HCT116 (cell line): ENCODE data around the gene CAST. TPM values are rescaled to one million over a fixed set of nuclear protein-coding genes. Genes with fewer than 3 reads are reported as not detected.

ENCODE experiments used
- ATAC-seq: fragments of 200-7000 bp; cut with Tn5 transposase; 2 replicates; pipeline ENCODE4 v1.9.1; 2020; ENCODE audit warnings: mild to moderate bottlenecking, moderate library complexity
- BruUV-seq: library from RNA; stranded (reverse); fragments of 400-500 nt; replicated peaks from 2 replicates; lab custom pipeline; 2021; lab: Mats Ljungman, UMichigan
- CTCF ChIA-PET: fragments of 300-600 bp; sonication (Branson Sonifier 250); formaldehyde crosslinking; loops from one replicate; lab custom pipeline; 2021; ENCODE audit warnings: antibody characterized with exemption; lab: Charles Lee
- POLR2A ChIA-PET: fragments of 300-600, 350-600 bp; sonication (Branson Sonifier 250); formaldehyde crosslinking; loops from one replicate; lab custom pipeline; 2021; ENCODE audit warnings: antibody characterized with exemption; lab: Charles Lee
- RAD21 ChIA-PET, 2 experiments: fragments of 300-600 bp; sonication (Branson Sonifier 250); formaldehyde crosslinking; loops; one replicate each; lab custom pipeline; 2023; ENCODE audit warnings: low total read pairs in 2 of 2; ENCODE audit not compliant: uncharacterized antibody in 2 of 2, unreplicated experiment in 2 of 2, low non-redundant PET in 1 of 2; lab: Charles Lee
- DNase-seq: peaks from one replicate; pipeline ENCODE4 v3.0.0-alpha.2; 2010; ENCODE audit warnings: low read depth, low spot score
- H2AFZ ChIP-seq: fragments of 200-600 bp; shearing (Covaris generic), sonication (generic); 2 replicates; pipeline ENCODE4 v1.6.1; 2017; ENCODE audit warnings: low read depth, mixed run types, mixed read lengths, antibody characterized with exemption, low read length; ENCODE audit not compliant: poor library complexity, severe bottlenecking
- H3K27ac ChIP-seq: 2 replicates; pipeline ENCODE4 v1.5.1; 2012; ENCODE audit warnings: low read depth, low read length
- H3K27me3 ChIP-seq: fragments of 200-600 bp; sonication (generic); 2 replicates; pipeline ENCODE4 v1.6.1; 2016; ENCODE audit warnings: mixed run types, low read length, mixed read lengths; ENCODE audit not compliant: insufficient read depth
- H3K36me3 ChIP-seq, 2 experiments: fragments of 200-500 bp in 1 of 2; fragments of 200-600 bp in 1 of 2; sonication (Bioruptor generic) in 1 of 2; sonication (generic) in 1 of 2; 2 replicates each; pipeline versions ENCODE4 v1.5.1 to v1.6.1; 2014 to 2016; ENCODE audit warnings: low read length in 2 of 2, inconsistent platforms in 1 of 2, mixed read lengths in 1 of 2, mixed run types in 1 of 2; ENCODE audit not compliant: insufficient read depth in 2 of 2, control insufficient read depth in 1 of 2
- H3K4me1 ChIP-seq, 2 experiments: fragments of 200-600 bp in 1 of 2; sonication (generic) in 1 of 2; 2 replicates each; pipeline versions ENCODE4 v1.5.1 to v1.6.1; 2012 to 2017; ENCODE audit warnings: low read length in 2 of 2, inconsistent platforms in 1 of 2, mild to moderate bottlenecking in 1 of 2, mixed read lengths in 1 of 2, mixed run types in 1 of 2, moderate library complexity in 1 of 2; ENCODE audit not compliant: insufficient read depth in 2 of 2, control insufficient read depth in 1 of 2
- H3K4me2 ChIP-seq: fragments of 200-600 bp; sonication (generic); 2 replicates; pipeline ENCODE4 v1.6.1; 2017; ENCODE audit warnings: mixed run types, low read length, mixed read lengths
- H3K4me3 ChIP-seq, 2 experiments: fragments of 200-600 bp in 1 of 2; sonication (generic) in 1 of 2; replicated peaks in 1 of 2; 2 replicates each; pipeline ENCODE4 v1.5.1; 2011 to 2016; ENCODE audit warnings: low read length in 2 of 2, control low read depth in 1 of 2, low read depth in 1 of 2, mild to moderate bottlenecking in 1 of 2, mixed read lengths in 1 of 2, mixed run types in 1 of 2
- H3K79me2 ChIP-seq: fragments of 200-600 bp; sonication (generic); 2 replicates; pipeline ENCODE4 v1.6.1; 2017; ENCODE audit warnings: mild to moderate bottlenecking, mixed run types, low read length, moderate library complexity, mixed read lengths; ENCODE audit not compliant: insufficient read depth
- H3K9ac ChIP-seq: fragments of 200-600 bp; sonication (generic); 2 replicates; pipeline ENCODE4 v1.6.1; 2016; ENCODE audit warnings: low read length, mixed read lengths
- H3K9me2 ChIP-seq: fragments of 200-600 bp; sonication (generic), shearing (Covaris generic); 2 replicates; pipeline ENCODE4 v1.6.1; 2017; ENCODE audit warnings: mixed run types, mild to moderate bottlenecking, moderate library complexity; ENCODE audit not compliant: insufficient read depth
- H3K9me3 ChIP-seq, 2 experiments: fragments of 200-500 bp in 1 of 2; fragments of 200-600 bp in 1 of 2; sonication (Bioruptor generic) in 1 of 2; sonication (generic) in 1 of 2; 2 replicates each; pipeline ENCODE4 v1.6.1; 2014 to 2017; ENCODE audit warnings: low read length in 2 of 2, mixed read lengths in 2 of 2, inconsistent platforms in 1 of 2, low read depth in 1 of 2, mild to moderate bottlenecking in 1 of 2, mixed run types in 1 of 2, moderate library complexity in 1 of 2; ENCODE audit not compliant: control insufficient read depth in 1 of 2, insufficient read depth in 1 of 2
- H4K20me1 ChIP-seq: fragments of 200-600 bp; sonication (generic), shearing (Covaris generic); 2 replicates; pipeline ENCODE4 v1.6.1; 2017; ENCODE audit warnings: mixed run types, mild to moderate bottlenecking, moderate library complexity; ENCODE audit not compliant: insufficient read depth
- CEBPB ChIP-seq: IDR thresholded peaks from 2 replicates; pipeline ENCODE4 v1.6.1; 2012; ENCODE audit warnings: low read depth
- EZH2 ChIP-seq: fragments of 200-600 bp; sonication (generic); IDR thresholded peaks from 2 replicates; pipeline ENCODE4 v1.6.1; 2017; ENCODE audit warnings: antibody characterized with exemption, mixed run types
- EZH2phosphoT487 ChIP-seq: fragments of 200-600 bp; IDR thresholded peaks from 2 replicates; pipeline ENCODE4 v1.6.1; 2018; ENCODE audit warnings: antibody characterized with exemption, borderline replicate concordance
- JUND ChIP-seq: IDR thresholded peaks from 2 replicates; pipeline ENCODE4 v1.6.1; 2012
- POLR2A ChIP-seq: IDR thresholded peaks from 2 replicates; pipeline ENCODE4 v1.7.0; 2011; ENCODE audit warnings: borderline replicate concordance; ENCODE audit not compliant: insufficient read depth, insufficient read length; ENCODE audit errors: extremely low read depth
- POLR2AphosphoS5 ChIP-seq: IDR thresholded peaks from 2 replicates; pipeline ENCODE4 v1.6.1; 2011; ENCODE audit warnings: mild to moderate bottlenecking, low read depth, low read length, moderate library complexity
- RAD21 ChIP-seq: IDR thresholded peaks from 2 replicates; pipeline ENCODE4 v1.6.1; 2012; ENCODE audit warnings: low read depth, mild to moderate bottlenecking
- REST ChIP-seq: IDR thresholded peaks from 2 replicates; pipeline ENCODE4 v1.6.1; 2012; ENCODE audit warnings: low read depth
- SIN3A ChIP-seq: IDR thresholded peaks from 2 replicates; pipeline ENCODE4 v1.6.1; 2012; ENCODE audit warnings: low read depth
- SP1 ChIP-seq: IDR thresholded peaks from 2 replicates; pipeline ENCODE4 v1.6.1; 2012; ENCODE audit warnings: low read depth
- SRF ChIP-seq: IDR thresholded peaks from 2 replicates; pipeline ENCODE4 v1.6.1; 2012; ENCODE audit warnings: low read depth
- YY1 ChIP-seq: IDR thresholded peaks from 2 replicates; pipeline ENCODE4 v1.6.1; 2011; ENCODE audit warnings: low read length, low read depth, moderate library complexity, mild to moderate bottlenecking; ENCODE audit not compliant: insufficient replicate concordance; ENCODE audit errors: extremely low read depth
- ZNF274 ChIP-seq: fragments of 200-500 bp; sonication (Bioruptor generic); IDR thresholded peaks from 2 replicates; pipeline ENCODE4 v1.6.1; 2014; ENCODE audit warnings: mild to moderate bottlenecking, low read depth, low read length, inconsistent platforms
- intact Hi-C: fragments of 100-400 bp; cut with micrococcal nuclease; formaldehyde crosslinking; loops from 2 replicates; pipeline ENCODE4 v1.10.0; 2022
- total RNA-seq: library from RNA; stranded (reverse); gene quantifications from one replicate; pipeline ENCODE4 v1.2.1, GENCODE V29; 2021; ENCODE audit not compliant: unreplicated experiment
- TF ChIP-seq, protein P1 (sequence below): IDR thresholded peaks from 2 replicates; pipeline ENCODE4 v1.6.1; 2012

The CAST gene
- total RNA-seq, 1 experiment from 2014 or later = 142 TPM

- H3K36me3 ChIP-seq = no peaks in the 10 kb centered on the region
- POLR2A ChIA-PET = no interaction called here
- no peak for TF ChIP-seq YY1
- no peak for TF ChIP-seq SP1
- TF ChIP-seq EZH2 = no peak
- no peak for TF ChIP-seq JUND
- no peak for TF ChIP-seq SRF
- no peaks in the 10 kb centered on the region for H3K27me3 ChIP-seq
- H4K20me1 ChIP-seq = no peaks in the 10 kb centered on the region
- no peak overlapping the region for H3K4me3 ChIP-seq
- ATAC-seq (no peak), DNase-seq (no peak)
- H3K4me2 ChIP-seq = no peak overlapping the region
- no peak overlapping the region for H3K9ac ChIP-seq
- CTCF ChIA-PET = no interaction called here
- BruUV-seq = no TSS peak
- no peak overlapping the region for H2AFZ ChIP-seq
- no peaks in the 10 kb centered on the region for H3K4me1 ChIP-seq
- H3K79me2 ChIP-seq = no peaks in the 10 kb centered on the region
- intact Hi-C loops = no loop called here
- H3K9me2 ChIP-seq = no peaks in the 10 kb centered on the region
- no peak overlapping the region for H3K27ac ChIP-seq
- RAD21 ChIA-PET = no interaction called here
- H3K9me3 ChIP-seq = no peaks in the 10 kb centered on the region
Observed at GRCh38 chr5:96645091-96645490, 17.1 kb upstream of the CAST start.

DNA sequence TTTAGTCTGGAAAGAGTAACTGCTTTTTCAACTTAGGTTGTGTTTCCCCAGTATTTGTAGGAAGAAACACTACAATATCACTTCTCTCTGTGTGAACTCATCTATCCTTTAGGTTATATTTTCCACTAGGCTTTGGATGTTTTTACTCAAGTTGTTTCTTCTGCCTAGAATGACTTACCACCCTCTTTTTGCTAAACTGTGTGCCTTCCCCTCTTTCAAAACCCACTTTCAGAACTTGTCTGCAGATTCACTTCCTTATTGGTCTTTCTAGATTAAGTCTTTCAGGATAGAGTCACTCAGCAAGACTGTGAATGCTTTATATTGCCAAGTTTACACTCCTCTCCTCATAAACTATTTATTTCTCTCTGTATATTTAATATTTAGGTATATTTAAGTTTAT is 14.2 kb upstream of the CAST start:
- DNase-seq (no peak), ATAC-seq (no peak)
- no peaks in the 10 kb centered on the region for H3K9me2 ChIP-seq
- ChIA-PET RAD21 (no interaction called here), CTCF (no interaction called here), POLR2A (no interaction called here)
- H3K27me3 ChIP-seq = no peaks in the 10 kb centered on the region
- H3K79me2 ChIP-seq = no peaks in the 10 kb centered on the region
- no peaks in the 10 kb centered on the region for H4K20me1 ChIP-seq
- no peak overlapping the region for H3K4me2 ChIP-seq
- TF ChIP-seq SRF (no peak), CEBPB (no peak), REST (no peak), SIN3A (no peak), ZNF274 (no peak), EZH2phosphoT487 (no peak), POLR2A (no peak), SP1 (no peak), RAD21 (no peak), POLR2AphosphoS5 (no peak), EZH2 (no peak)
- TF ChIP-seq, protein P1, sequence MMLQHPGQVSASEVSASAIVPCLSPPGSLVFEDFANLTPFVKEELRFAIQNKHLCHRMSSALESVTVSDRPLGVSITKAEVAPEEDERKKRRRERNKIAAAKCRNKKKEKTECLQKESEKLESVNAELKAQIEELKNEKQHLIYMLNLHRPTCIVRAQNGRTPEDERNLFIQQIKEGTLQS = no peak
- no TSS peak for BruUV-seq
- H3K36me3 ChIP-seq = no peaks in the 10 kb centered on the region
- H3K27ac ChIP-seq = no peak overlapping the region
- intact Hi-C loops = no loop called here
- H2AFZ ChIP-seq = no peak overlapping the region
- H3K9ac ChIP-seq = no peak overlapping the region
- H3K4me1 ChIP-seq = peaks cover 5% of the 10 kb centered on the region in 2 experiments
- no peak overlapping the region for H3K4me3 ChIP-seq
- H3K9me3 ChIP-seq = no peaks in the 10 kb centered on the region
